ENCODE measurements around the gene ATOH8. TPM values are rescaled to one million over a fixed set of nuclear protein-coding genes. Genes with fewer than 3 reads are reported as not detected.
"Not testable (repeated sequence)": the region's sequence is repeated elsewhere in the genome, so short reads cannot be mapped to it uniquely, and the experiment has no call there.

The ATOH8 gene
- total RNA-seq, 3 donors from 2014 or later = 1.9 to 8.7 (median 2.8) TPM

DNA sequence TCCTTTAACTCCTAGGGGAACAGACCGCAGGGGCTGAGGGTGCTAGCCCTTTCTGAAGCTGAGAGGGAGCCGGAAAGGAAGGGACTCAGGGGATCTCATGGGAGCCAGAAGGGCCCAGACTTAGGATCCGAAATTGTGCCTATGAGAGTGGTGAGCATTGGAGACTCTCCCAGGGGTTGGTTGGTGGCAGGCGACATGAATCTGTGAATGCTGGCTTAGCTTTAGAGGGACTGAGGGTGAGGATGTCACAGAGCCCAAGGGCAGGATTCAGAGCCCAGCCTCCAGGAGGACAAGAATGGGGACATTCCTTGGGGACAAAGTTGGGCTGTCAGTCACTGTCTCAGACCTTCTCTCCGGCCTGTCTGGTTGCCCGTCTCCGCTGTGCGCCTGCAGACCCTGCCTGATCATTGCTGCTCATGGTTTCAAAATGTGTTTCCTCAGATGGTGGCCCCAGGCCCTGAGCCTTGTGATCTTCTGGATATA, 42.2 kb upstream of the ATOH8 start:
- DNase-seq (no peak), ATAC-seq (no peak)
- Histone ChIP-seq H3K4me3 (no peak overlapping the region), H3K9me3 (no peaks in the 10 kb centered on the region), H3K36me3 (ENCODE audit: low read depth) (no peaks in the 10 kb centered on the region), H3K4me1 (ENCODE audit: low read depth) (peaks cover 10% of the 10 kb centered on the region)
- TF ChIP-seq, protein P1, sequence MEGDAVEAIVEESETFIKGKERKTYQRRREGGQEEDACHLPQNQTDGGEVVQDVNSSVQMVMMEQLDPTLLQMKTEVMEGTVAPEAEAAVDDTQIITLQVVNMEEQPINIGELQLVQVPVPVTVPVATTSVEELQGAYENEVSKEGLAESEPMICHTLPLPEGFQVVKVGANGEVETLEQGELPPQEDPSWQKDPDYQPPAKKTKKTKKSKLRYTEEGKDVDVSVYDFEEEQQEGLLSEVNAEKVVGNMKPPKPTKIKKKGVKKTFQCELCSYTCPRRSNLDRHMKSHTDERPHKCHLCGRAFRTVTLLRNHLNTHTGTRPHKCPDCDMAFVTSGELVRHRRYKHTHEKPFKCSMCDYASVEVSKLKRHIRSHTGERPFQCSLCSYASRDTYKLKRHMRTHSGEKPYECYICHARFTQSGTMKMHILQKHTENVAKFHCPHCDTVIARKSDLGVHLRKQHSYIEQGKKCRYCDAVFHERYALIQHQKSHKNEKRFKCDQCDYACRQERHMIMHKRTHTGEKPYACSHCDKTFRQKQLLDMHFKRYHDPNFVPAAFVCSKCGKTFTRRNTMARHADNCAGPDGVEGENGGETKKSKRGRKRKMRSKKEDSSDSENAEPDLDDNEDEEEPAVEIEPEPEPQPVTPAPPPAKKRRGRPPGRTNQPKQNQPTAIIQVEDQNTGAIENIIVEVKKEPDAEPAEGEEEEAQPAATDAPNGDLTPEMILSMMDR (IDR thresholded peaks at IDR 0.05) = no peak
- intact Hi-C loops (cut with DNase I, micrococcal nuclease) = no loop called here

- DNase-seq (no peak), ATAC-seq (peak; percentile 13)
- H3K9me3 ChIP-seq = no peaks in the 10 kb centered on the region
- intact Hi-C loops (cut with DNase I, micrococcal nuclease) = no loop called here
- TF ChIP-seq, protein P1 (IDR thresholded peaks at IDR 0.05) = no peak
- H3K4me1 ChIP-seq (ENCODE audit: low read depth) = peaks cover 3% of the 10 kb centered on the region
- H3K36me3 ChIP-seq (ENCODE audit: low read depth) = no peaks in the 10 kb centered on the region
- no peak overlapping the region for H3K4me3 ChIP-seq
Observed at GRCh38 chr2:85712336-85712735, 41.5 kb upstream of the ATOH8 start.

DNA sequence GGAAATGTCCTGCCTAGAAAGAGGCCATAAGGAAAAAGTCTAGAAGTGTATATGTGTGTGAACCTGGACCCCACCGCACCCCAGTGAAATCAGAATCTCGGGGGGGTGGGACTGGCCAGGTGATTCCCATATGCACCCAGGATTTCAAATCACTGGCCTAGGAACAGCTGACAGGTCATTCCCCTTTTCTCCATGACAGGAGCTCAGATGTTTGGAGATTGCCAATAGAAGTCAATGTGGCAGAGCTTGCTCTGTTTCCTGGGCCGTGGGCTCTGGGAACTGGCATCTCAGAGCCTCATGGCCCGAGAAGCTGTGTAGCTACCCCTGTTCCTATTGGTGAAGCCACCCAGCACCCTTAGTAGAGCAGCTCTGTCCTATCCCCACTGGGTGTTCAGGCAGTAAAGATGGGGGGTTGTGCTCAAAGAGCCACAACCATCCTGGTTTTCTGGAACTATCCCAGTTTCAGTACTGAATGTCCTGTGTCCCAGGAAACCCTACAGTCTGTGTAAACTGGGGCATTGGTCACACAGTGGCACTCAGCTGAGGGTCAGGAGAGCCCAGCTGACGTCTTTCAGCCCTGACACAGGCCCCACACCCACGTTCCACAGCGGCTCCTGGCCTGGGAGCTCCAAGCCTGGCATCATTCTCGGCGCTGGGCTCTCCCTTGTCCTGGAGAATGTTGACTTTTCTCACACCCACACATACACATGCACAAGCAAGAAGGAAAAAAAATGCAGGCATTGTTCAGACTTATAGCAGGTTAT, 40.8 kb upstream of the ATOH8 start:
- TF ChIP-seq, protein P1 (IDR thresholded peaks at IDR 0.05) = no peak
- Histone ChIP-seq H3K36me3 (ENCODE audit: low read depth) (no peaks in the 10 kb centered on the region), H3K9me3 (no peaks in the 10 kb centered on the region), H3K4me3 (no peak overlapping the region), H3K4me1 (ENCODE audit: low read depth) (peaks cover 3% of the 10 kb centered on the region)
- intact Hi-C loops (cut with DNase I, micrococcal nuclease) = no loop called here
- DNase-seq (peak in 2 of 3 donors; percentile 41 to 55), ATAC-seq (peak; percentile 76)

DNA sequence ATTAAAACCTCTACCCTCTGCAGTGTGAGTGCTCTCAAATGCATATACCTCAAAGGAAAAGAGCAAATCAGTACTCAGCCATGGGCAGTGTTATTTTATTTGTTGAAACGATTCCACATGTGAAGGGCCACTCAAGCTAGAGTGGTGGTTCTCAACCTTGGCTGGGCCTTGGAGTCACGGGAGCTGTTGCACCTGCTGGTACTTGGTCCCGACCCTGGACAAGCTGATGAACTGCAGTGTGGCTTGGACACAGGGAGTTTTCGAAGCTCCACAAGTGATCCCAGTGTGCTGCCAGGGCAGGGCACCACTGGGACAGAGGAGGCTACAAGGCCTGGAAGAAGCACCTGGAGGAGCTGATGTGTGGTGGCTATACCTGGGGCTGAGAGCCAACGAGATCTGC, 40.0 kb upstream of the ATOH8 start:
- TF ChIP-seq, protein P1 (IDR thresholded peaks at IDR 0.05) = no peak
- intact Hi-C loops (cut with DNase I, micrococcal nuclease) = no loop called here
- Histone ChIP-seq H3K9me3 (no peaks in the 10 kb centered on the region), H3K4me1 (ENCODE audit: low read depth) (peaks cover 3% of the 10 kb centered on the region), H3K36me3 (ENCODE audit: low read depth) (no peaks in the 10 kb centered on the region), H3K4me3 (no peak overlapping the region)
- ATAC-seq (no peak), DNase-seq (no peak)

GRCh38 chr2:85714421-85714820, 39.4 kb upstream of the ATOH8 start:
- H3K9me3 ChIP-seq; H3K4me1 ChIP-seq (ENCODE audit: low read depth); H3K36me3 ChIP-seq (ENCODE audit: low read depth); H3K4me3 ChIP-seq; DNase-seq; ATAC-seq; intact Hi-C loops (cut with DNase I, micrococcal nuclease): not testable (repeated sequence)

GRCh38 chr2:85714841-85715240, 39.0 kb upstream of the ATOH8 start:
- DNase-seq (no peak), ATAC-seq (no peak)
- no peak overlapping the region for H3K4me3 ChIP-seq
- H3K36me3 ChIP-seq (ENCODE audit: low read depth) = no peaks in the 10 kb centered on the region
- H3K4me1 ChIP-seq (ENCODE audit: low read depth) = peaks cover 3% of the 10 kb centered on the region
- intact Hi-C loops (cut with DNase I, micrococcal nuclease) = no loop called here
- TF ChIP-seq, protein P1 (IDR thresholded peaks at IDR 0.05) = no peak
- no peaks in the 10 kb centered on the region for H3K9me3 ChIP-seq
